Measurements from ENCODE around the gene FOXP4. TPM values are rescaled to one million over a fixed set of nuclear protein-coding genes. Genes with fewer than 3 reads are reported as not detected.

The FOXP4 gene
- total and polyA plus RNA-seq, 2 of the 13 experiments (the other 11 are each of a cell fraction or from before 2014, with no cell fraction given) = 11.0 to 12.4 TPM

- no peak for FAIRE-seq
- Histone ChIP-seq H2AFZ (ENCODE audit: low read length) (no peak overlapping the region), H3K9ac (ENCODE audit: insufficient read depth, low read depth, low read length) (no peak overlapping the region), H3K9me3 (ENCODE audit: low read length) (no peaks in the 10 kb centered on the region), H3K79me2 (ENCODE audit: insufficient read depth, low read length) (no peaks in the 10 kb centered on the region), H3K27me3 (ENCODE audit: control insufficient read depth in 1 of 2, insufficient read depth in 2 of 2, low read length in 2 of 2) (peaks cover under 1 to 6% of the 10 kb centered on the region in 2 experiments; a peak in 3 of 5 replicates), H3K27ac (ENCODE audit: extremely low read length, insufficient read depth, low read length) (no peak overlapping the region), H3K4me3 (replicated peaks in 1 of 3; ENCODE audit: insufficient read depth in 1 of 3, low read depth in 2 of 3, low read length in 3 of 3) (no peak overlapping the region), H3K4me2 (ENCODE audit: low read depth, low read length) (no peak overlapping the region), H4K20me1 (ENCODE audit: insufficient read depth, low read length) (peaks cover 3% of the 10 kb centered on the region; the same call in 1 of the 2 replicates), H3K4me1 (ENCODE audit: insufficient read depth, low read length) (peaks cover 7% of the 10 kb centered on the region), H3K36me3 (replicated peaks in 1 of 2; ENCODE audit: control insufficient read depth in 1 of 2, insufficient read depth in 2 of 2, low read length in 2 of 2) (peaks cover 23 to 32% of the 10 kb centered on the region in 2 experiments)
- no TSS peak for BruUV-seq (replicated peaks)
- in situ Hi-C loops (cut with HindIII; ENCODE audit: extremely low pct_ligation_motif_present, low pct_unique_long_range_greater_than_20kb) (loop anchor here (5.0 kb wide), 1 partner anchor 82 kb away; no protein-coding TSS in a partner anchor), intact Hi-C loops (cut with micrococcal nuclease; ENCODE audit: unreplicated experiment) (loop anchor here (1.0 to 5.0 kb wide), 2 partner anchors 177 to 231 kb away; partner anchors contain the start of gene FRS3)
- 77% methylated on average over 22 of the region's 22 CpGs for WGBS (ENCODE audit: low lambda C conversion rate)
- CTCF ChIA-PET (ENCODE audit: low intra/inter-chr PET ratio, low total read pairs) = interaction anchor here (1.0 to 6.3 kb wide), 5 partner anchors 8 to 232 kb away, joined by 3 to 113 read pairs (median 7); no protein-coding TSS in a partner anchor
- no peak for DNase-seq (ENCODE audit: low spot score)
- no peak for ATAC-seq
- POLR2A ChIA-PET = no interaction called here
- TF ChIP-seq ELF3 (CRISPR knock-in tag; IDR thresholded peaks at IDR 0.05) = no peak
- no peak for TF ChIP-seq HINFP (CRISPR knock-in tag; IDR thresholded peaks at IDR 0.05; ENCODE audit: low read depth)
- no peak for TF ChIP-seq SNAPC2 (CRISPR knock-in tag; IDR thresholded peaks at IDR 0.05)
- no peak for TF ChIP-seq KDM3A (CRISPR knock-in tag; IDR thresholded peaks at IDR 0.05; ENCODE audit: low read depth)
- TF ChIP-seq ZNF687 (CRISPR knock-in tag; IDR thresholded peaks at IDR 0.05) = peak; percentile 17; the same call in 1 of the 2 replicates
- no peak for TF ChIP-seq ZSCAN30 (CRISPR knock-in tag; IDR thresholded peaks at IDR 0.05)
- TF ChIP-seq ZFP91 (CRISPR knock-in tag; IDR thresholded peaks at IDR 0.05; ENCODE audit: borderline replicate concordance) = 0 out of 2 replicates have a peak, but pooled peaks have one; percentile 1
- no peak for TF ChIP-seq AFF4 (CRISPR knock-in tag; IDR thresholded peaks at IDR 0.05)
- TF ChIP-seq ZNF563 (CRISPR knock-in tag; IDR thresholded peaks at IDR 0.05) = 0 out of 2 replicates have a peak, but pooled peaks have one; percentile 30
- TF ChIP-seq ZNF576 (CRISPR knock-in tag; IDR thresholded peaks at IDR 0.05) = no peak
These were observed 54.5 kb downstream of the FOXP4 start for GRCh38 chr6:41600499-41601247.

Data from HepG2 (cell line).